GM12873 (cell line): ENCODE results near the gene STAB1.

ENCODE experiments used
- TF ChIP-seq, protein P1 (sequence below): IDR thresholded peaks from 2 replicates; pipeline ENCODE4 v1.5.1; 2012; ENCODE audit warnings: low read depth, mild to moderate bottlenecking, moderate library complexity, low read length, control low read depth; ENCODE audit not compliant: insufficient read depth; ENCODE audit errors: missing control alignments

STAB1 gene

DNA sequence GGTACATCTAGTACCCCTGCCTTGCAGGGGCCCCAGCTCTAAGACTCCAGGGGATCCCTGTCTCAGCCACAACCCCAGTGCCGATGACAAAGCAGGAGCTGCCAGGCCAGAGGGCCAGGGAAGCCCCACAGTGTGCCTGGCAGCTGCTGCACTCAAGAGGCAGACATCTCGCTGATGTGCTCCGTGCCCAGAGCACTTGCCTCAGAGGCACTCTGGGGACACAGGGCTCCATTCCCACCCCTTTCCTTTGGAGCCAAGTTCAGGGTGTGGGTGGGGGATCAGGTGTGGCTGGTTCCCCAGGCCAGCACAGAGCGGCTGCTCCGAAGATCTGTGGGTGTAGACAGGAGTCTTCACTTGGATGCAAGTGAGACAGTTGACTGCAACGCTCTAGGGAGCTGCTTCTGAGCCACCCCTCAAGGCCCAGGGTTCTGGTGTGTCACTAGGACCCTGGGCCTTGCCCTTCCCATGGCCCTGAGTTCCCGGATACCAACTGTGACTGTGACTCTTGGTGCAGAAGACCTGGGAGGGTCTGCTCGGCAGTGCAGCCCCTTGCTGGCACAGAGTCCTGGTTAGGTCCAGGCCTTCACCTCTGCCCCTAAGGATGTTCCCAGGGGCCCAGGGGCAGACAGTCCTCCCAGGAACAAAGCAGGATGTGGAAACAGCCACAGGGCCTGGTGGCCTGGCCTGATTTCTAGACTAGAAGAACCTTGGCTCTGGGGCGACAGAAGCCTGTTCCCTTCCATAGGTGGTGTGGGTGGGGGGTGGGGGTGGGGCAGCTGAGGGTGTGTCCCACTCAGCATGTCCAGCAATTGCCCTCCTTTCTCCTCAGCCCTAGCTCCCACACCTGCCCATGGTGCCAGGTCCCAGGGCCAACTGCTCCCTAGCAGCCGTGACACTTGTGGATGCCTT, 36.0 kb downstream of the STAB1 start:
- TF ChIP-seq, protein P1, sequence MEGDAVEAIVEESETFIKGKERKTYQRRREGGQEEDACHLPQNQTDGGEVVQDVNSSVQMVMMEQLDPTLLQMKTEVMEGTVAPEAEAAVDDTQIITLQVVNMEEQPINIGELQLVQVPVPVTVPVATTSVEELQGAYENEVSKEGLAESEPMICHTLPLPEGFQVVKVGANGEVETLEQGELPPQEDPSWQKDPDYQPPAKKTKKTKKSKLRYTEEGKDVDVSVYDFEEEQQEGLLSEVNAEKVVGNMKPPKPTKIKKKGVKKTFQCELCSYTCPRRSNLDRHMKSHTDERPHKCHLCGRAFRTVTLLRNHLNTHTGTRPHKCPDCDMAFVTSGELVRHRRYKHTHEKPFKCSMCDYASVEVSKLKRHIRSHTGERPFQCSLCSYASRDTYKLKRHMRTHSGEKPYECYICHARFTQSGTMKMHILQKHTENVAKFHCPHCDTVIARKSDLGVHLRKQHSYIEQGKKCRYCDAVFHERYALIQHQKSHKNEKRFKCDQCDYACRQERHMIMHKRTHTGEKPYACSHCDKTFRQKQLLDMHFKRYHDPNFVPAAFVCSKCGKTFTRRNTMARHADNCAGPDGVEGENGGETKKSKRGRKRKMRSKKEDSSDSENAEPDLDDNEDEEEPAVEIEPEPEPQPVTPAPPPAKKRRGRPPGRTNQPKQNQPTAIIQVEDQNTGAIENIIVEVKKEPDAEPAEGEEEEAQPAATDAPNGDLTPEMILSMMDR, result no peak

DNA sequence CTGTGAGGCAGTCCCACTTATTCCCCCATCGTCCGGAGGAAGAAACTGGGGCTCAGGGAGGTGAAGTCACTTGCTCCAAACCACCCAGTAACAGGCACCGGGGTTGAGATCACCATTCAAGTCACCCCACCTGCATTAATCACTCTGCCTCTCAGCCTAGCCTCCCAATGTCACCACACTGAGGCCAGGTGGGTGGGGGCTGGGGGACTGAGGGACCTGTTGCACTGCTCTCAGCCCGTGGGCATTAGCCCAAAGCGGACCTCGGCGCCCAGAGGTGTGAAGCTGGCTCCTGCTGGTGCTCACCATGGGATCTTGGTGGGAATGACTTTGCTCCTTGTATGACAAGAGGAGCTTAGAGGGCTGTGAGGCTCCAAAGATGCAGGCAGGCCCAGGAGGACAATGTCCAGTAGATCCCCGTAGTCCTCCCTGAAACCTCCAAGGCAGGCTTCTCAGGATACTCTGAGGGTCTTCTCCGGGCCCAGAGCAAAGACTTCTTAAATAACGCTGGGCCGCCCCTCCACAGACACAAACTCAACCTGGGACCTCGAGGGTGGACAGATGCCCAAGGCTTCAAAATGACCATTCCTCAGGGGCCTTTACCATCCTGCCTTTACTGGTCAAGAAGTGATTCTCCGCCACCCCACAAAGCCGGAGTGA, 36.9 kb downstream of the STAB1 start:
- TF ChIP-seq, protein P1, result no peak

DNA sequence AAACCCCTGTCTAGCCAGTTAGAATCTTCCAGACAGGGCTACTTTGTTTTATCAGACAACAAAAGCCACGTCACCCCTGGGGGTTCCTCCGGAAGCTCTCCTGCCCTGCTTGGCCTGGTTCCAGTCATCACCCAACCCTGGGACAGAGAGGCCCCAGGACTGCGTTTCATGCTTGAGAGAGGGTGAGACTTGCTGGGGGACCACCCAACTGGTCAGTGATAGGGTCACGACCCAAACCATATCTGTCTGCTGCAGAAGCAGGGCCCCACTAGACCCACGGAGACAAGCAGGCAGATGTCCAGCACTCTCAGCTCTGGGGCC, 37.3 kb downstream of the STAB1 start:
- TF ChIP-seq, protein P1, result no peak

DNA sequence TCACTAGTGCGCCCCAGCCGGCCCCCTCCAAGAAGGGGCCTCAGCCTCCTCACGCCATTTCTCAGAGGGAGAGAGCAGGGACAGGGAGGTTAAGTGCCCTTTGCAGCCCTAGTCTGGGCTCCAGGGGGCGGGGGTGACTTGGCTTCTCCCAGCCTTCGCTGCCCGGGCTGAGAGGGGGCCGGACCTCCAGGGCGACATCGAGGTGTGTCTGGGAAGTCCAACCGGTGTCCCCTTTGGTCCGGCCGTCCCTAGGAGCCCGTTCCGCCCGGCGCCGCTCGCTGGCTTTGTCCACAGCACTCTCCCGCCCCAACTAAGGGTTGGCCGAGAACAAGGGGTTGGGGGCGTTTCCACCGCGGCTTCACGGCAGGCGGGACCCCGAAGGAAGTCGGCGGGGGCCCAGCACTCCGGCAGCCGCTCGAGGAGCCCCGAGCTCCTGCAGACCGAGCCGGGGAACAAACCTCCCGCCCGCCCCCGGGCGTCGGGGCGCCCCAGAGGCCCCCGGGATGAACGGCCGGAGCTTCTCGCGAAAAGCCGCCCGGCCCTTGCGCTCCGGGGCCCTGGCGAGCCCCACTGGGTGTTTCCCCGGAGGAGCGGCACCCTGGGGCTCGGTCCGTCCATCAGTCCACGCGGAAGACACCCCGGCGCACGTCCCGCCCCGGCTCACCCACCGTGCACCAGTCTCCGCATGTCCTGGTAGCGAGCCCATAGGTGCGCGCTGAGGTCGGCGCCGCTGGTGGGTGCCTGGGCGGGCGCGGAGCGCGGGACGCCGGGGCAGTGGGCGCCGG, 37.9 kb downstream of the STAB1 start:
- TF ChIP-seq, protein P1, result no peak

DNA sequence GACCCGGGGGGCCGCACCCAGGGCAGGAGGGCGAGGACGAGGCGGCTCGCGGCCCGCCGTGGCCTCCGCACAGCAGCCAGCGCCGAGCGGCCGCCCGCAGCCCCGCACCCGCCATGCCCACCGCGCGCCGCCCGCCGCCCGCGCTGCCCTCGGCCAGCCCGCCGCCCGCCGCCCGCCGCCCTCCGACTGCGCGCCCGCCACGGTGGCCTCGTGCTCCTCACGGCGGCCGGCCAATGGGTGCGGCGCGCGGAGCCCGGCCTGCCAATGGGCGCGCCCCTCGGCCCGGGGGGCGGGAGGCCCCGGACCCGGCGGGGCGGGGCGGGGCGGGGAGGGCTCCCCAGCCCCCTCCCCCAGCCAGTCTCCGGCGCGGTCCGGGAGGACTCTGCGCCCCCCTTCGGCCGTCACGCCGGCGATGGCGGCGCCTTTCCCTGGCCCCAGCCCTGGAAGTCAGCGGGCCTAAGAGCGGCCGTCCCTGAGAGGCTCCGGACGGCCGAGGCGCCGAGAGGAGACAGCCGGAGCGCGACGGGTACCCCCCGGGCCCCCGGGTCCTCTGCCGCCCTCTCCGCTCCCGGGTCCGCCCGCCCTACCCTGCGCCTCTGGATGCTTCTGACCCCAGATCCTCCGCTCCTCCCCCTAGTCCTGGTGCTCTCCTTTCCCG, 38.6 kb downstream of the STAB1 start, which contains the start of gene NT5DC2:
TSS of gene NT5DC2 (minus strand) at position 235 of the 658 bp plus-strand sequence. CDS start at position 115, 120 bp downstream.
- TF ChIP-seq, protein P1, result no peak

DNA sequence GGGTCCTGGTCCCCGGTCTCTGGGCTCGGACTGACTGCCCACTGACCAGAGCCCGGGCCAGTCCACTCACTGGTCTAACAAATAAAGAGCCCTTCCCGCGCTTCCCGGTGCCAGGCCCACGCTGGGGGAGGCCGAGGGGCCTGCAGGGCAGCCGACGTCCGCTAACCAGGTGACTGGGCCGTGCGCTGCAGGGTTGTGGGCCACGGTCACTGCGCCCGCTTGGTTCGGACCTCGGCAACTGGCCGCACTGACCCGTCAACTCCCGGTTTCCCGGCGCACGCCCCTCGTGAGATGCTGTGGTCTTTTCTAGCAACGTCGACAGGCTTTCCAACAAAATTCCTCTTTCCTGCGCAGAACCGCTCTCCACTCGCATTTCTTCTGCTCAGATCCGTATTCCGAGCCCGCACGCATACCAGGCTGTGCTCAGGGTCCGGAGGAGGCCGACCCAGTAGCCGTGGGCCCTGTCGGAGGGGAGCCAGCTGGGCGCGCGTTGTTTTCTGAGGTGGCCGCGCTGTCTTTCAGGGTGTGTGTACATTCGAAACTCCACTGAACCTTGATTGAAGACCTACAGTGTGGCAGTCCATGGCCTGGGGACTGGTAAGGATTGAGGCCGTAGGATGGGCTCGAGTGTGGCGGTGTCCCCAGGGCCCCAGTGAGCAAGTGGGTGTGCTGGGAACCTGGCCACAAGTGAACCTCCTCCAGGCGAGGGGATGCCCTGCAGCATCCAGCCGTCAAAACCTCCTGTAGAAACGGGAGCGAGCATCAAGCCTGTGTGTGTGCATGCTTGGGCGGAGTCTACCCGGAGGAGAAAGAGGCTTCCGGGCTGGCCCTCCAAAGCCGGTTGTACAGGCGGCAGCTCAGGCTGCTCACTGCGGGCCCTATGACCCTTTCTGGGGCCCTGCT, 39.4 kb downstream of the STAB1 start:
- TF ChIP-seq, protein P1, result no peak
